Tibial nerve (tissue), 4 donors: Measurements from ENCODE around the gene PREX1. TPM values are rescaled to one million over a fixed set of nuclear protein-coding genes. Genes with fewer than 3 reads are reported as not detected.

Source experiments
- DNase-seq, 2 donors: peaks; one replicate each; pipeline ENCODE4 v3.0.0-alpha.2; 2019; ENCODE audit warnings: low spot score in 2 of 2
- H3K27ac ChIP-seq, 4 donors: fragments of 200-600 bp; sonication (generic) in 3 of 4; one replicate each; pipeline ENCODE4 v1.5.1; 2017 to 2019; ENCODE audit warnings: mild to moderate bottlenecking in 1 of 4
- H3K27me3 ChIP-seq, 2 donors: fragments of 200-600 bp; sonication (generic) in 1 of 2; one replicate each; pipeline versions ENCODE4 v1.5.1 to v1.6.0; 2017 to 2019
- H3K36me3 ChIP-seq, 3 donors: fragments of 200-600 bp; sonication (generic); one replicate each; pipeline ENCODE4 v1.5.1; 2018 to 2019
- H3K4me1 ChIP-seq, 4 donors: fragments of 200-600 bp; sonication (generic) in 3 of 4; one replicate each; pipeline ENCODE4 v1.5.1; 2017 to 2019
- H3K4me3 ChIP-seq, 4 donors: fragments of 200-600 bp; sonication (generic) in 3 of 4; one replicate each; pipeline ENCODE4 v1.5.1; 2017 to 2019; ENCODE audit warnings: mild to moderate bottlenecking in 1 of 4, moderate library complexity in 1 of 4
- H3K9me3 ChIP-seq, 4 donors: fragments of 200-600 bp; sonication (generic) in 3 of 4; one replicate each; pipeline ENCODE4 v1.5.1; 2017 to 2019
- EP300 ChIP-seq, 2 donors: sonication (generic); formaldehyde crosslinking; IDR thresholded peaks; one replicate each; pipeline ENCODE4 v1.6.1; 2017; ENCODE audit warnings: antibody characterized with exemption in 2 of 2, mild to moderate bottlenecking in 1 of 2
- POLR2A ChIP-seq, 2 donors: fragments of 450-650 bp; IDR thresholded peaks; one replicate each; pipeline ENCODE4 v1.6.1; 2017; ENCODE audit warnings: antibody characterized with exemption in 2 of 2, mild to moderate bottlenecking in 2 of 2, moderate library complexity in 2 of 2
- WGBS, 2 donors: methylation state at CpG; one replicate each; pipeline ENCODE4 v1.1.5; 2018; 5-methylcytosine and 5-hydroxymethylcytosine counted together
- total RNA-seq, 4 donors: library from RNA; depleted of rRNA; stranded (reverse); fragments of >200 nt; gene quantifications; one replicate each; pipeline ENCODE4 v1.1.0, GENCODE V29; 2016
- TF ChIP-seq, protein P1 (sequence below), 5 experiments: fragments of 200-600 bp in 3 of 5; fragments of 450-650 bp in 2 of 5; sonication (generic) in 3 of 5; IDR thresholded peaks; one replicate each; pipeline ENCODE4 v1.5.1; 2016 to 2019; ENCODE audit warnings: antibody characterized with exemption in 5 of 5, mild to moderate bottlenecking in 3 of 5, moderate library complexity in 2 of 5

PREX1 gene
- total RNA-seq, 4 donors from 2014 or later = 30.1 to 50.7 (median 32.5) TPM

DNA sequence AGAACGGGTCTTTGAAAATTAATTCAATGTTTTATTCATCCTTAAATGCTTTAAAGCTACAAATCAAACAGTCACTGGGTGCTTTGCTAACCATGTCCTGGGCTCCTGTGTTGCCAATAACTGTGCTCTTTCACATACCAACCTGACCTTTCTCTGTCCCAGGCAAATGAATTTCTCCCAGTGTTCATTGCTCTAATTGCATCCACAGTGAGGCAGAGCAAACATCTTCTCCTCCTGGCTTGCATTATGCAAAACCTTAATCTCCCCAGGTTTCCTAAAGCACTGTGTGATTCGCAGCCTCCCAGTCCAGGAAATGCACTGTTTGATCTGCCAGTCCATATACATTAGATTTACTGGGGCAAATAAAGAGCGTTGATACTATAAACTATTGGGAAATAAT lies 219.0 kb downstream of the PREX1 start:
- no peak overlapping the region for H3K27ac ChIP-seq
- no peaks in the 10 kb centered on the region for H3K4me1 ChIP-seq
- no peak overlapping the region for H3K4me3 ChIP-seq
- H3K27me3 ChIP-seq = no peaks in the 10 kb centered on the region
- TF ChIP-seq POLR2A (IDR thresholded peaks at IDR 0.05) (no peak), EP300 (IDR thresholded peaks at IDR 0.05) (no peak)
- TF ChIP-seq, protein P1, sequence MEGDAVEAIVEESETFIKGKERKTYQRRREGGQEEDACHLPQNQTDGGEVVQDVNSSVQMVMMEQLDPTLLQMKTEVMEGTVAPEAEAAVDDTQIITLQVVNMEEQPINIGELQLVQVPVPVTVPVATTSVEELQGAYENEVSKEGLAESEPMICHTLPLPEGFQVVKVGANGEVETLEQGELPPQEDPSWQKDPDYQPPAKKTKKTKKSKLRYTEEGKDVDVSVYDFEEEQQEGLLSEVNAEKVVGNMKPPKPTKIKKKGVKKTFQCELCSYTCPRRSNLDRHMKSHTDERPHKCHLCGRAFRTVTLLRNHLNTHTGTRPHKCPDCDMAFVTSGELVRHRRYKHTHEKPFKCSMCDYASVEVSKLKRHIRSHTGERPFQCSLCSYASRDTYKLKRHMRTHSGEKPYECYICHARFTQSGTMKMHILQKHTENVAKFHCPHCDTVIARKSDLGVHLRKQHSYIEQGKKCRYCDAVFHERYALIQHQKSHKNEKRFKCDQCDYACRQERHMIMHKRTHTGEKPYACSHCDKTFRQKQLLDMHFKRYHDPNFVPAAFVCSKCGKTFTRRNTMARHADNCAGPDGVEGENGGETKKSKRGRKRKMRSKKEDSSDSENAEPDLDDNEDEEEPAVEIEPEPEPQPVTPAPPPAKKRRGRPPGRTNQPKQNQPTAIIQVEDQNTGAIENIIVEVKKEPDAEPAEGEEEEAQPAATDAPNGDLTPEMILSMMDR (IDR thresholded peaks at IDR 0.05) = no peak
- no peaks in the 10 kb centered on the region for H3K36me3 ChIP-seq
- 60 to 67% methylated on average over 3 of the region's 3 CpGs for WGBS, 2 donors
- H3K9me3 ChIP-seq = no peaks in the 10 kb centered on the region
- no peak for DNase-seq

- Histone ChIP-seq H3K36me3 (no peaks in the 10 kb centered on the region), H3K9me3 (no peaks in the 10 kb centered on the region), H3K27ac (no peak overlapping the region), H3K4me1 (no peaks in the 10 kb centered on the region), H3K27me3 (no peaks in the 10 kb centered on the region), H3K4me3 (no peak overlapping the region)
- TF ChIP-seq, protein P1 (IDR thresholded peaks at IDR 0.05) = no peak
- TF ChIP-seq EP300 (IDR thresholded peaks at IDR 0.05) (no peak), POLR2A (IDR thresholded peaks at IDR 0.05) (no peak)
- WGBS, 2 donors = 83 to 89% methylated on average over 8 of the region's 8 CpGs
- no peak for DNase-seq
These were observed 220.3 kb downstream of the PREX1 start for GRCh38 chr20:48607544-48607865.

GRCh38 chr20:48606841-48607543 lies 220.8 kb downstream of the PREX1 start:
- H3K27ac ChIP-seq = no peak overlapping the region
- H3K4me3 ChIP-seq = no peak overlapping the region
- H3K27me3 ChIP-seq = no peaks in the 10 kb centered on the region
- peak in 1 of 2 donors; percentile 3 for DNase-seq
- H3K9me3 ChIP-seq = no peaks in the 10 kb centered on the region
- no peaks in the 10 kb centered on the region for H3K36me3 ChIP-seq
- no peaks in the 10 kb centered on the region for H3K4me1 ChIP-seq
- 83 to 88% methylated on average over 10 to 12 of the region's 12 CpGs for WGBS, 2 donors
- no peak for TF ChIP-seq EP300 (IDR thresholded peaks at IDR 0.05)
- no peak for TF ChIP-seq POLR2A (IDR thresholded peaks at IDR 0.05)
- TF ChIP-seq, protein P1 (IDR thresholded peaks at IDR 0.05) = no peak

DNA sequence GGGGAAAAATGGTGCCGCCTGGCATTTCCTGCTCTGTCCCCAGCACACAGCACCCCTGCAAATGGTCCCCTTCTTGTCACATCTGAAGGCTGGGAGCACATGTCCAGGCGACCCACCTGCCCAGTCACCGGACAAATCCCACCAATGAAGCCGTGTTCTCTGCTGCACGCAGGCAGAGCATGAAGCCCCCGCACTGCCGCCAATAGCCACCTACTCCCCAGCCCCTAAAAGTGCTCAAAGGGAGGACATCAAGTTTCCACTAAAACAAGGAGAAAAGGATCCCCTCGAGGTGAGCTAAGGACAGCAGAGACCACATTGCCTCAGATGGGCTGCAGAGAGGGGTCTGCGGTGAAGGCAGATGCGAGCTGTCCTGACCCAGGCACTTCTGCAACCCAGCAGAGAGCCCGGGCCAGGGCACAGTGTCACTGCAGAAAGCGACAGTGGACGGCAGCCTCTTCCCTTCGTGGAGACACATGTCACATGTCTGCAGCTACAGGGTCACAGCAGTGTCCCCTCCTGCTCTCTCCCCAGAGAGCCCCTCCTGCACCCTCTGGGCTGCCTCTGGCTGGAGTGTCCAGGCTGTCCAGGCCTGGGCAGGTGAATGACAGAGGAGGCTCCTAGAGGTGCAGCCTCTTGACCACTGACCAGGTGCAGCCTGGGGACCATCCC lies 221.5 kb downstream of the PREX1 start:
- H3K36me3 ChIP-seq = no peaks in the 10 kb centered on the region
- H3K27ac ChIP-seq = no peak overlapping the region
- H3K9me3 ChIP-seq = no peaks in the 10 kb centered on the region
- DNase-seq = no peak
- no peaks in the 10 kb centered on the region for H3K27me3 ChIP-seq
- H3K4me1 ChIP-seq = no peaks in the 10 kb centered on the region
- WGBS, 2 donors = 67 to 72% methylated on average over 14 of the region's 14 CpGs
- H3K4me3 ChIP-seq = no peak overlapping the region
- TF ChIP-seq EP300 (IDR thresholded peaks at IDR 0.05) = no peak
- TF ChIP-seq, protein P1 (IDR thresholded peaks at IDR 0.05) = no peak
- no peak for TF ChIP-seq POLR2A (IDR thresholded peaks at IDR 0.05)

GRCh38 chr20:48605364-48606171 lies 222.2 kb downstream of the PREX1 start:
- Histone ChIP-seq H3K4me1 (no peaks in the 10 kb centered on the region), H3K27me3 (no peaks in the 10 kb centered on the region), H3K4me3 (no peak overlapping the region), H3K36me3 (no peaks in the 10 kb centered on the region), H3K27ac (no peak overlapping the region), H3K9me3 (no peaks in the 10 kb centered on the region)
- no peak for DNase-seq
- TF ChIP-seq, protein P1 (IDR thresholded peaks at IDR 0.05) = no peak
- TF ChIP-seq POLR2A (IDR thresholded peaks at IDR 0.05) = no peak
- TF ChIP-seq EP300 (IDR thresholded peaks at IDR 0.05) = no peak
- WGBS, 2 donors = 70 to 75% methylated on average over 17 of the region's 17 CpGs
